ENCODE measurements around the gene TMEM163.
"Not testable (repeated sequence)": the region's sequence is repeated elsewhere in the genome, so short reads cannot be mapped to it uniquely, and the experiment has no call there.

GRCh38 chr2:134615480-134615879 is 103.3 kb downstream of the TMEM163 start:
- not testable (repeated sequence) for TF ChIP-seq POLR2A, CTCF (IDR thresholded peaks at IDR 0.05)
